ENCODE results near the gene SMIM24.

Gene SMIM24

GRCh38 chr19:3443840-3444694 lies 36.3 kb downstream of the SMIM24 start:
- no peak overlapping the region for H3K4me3 ChIP-seq (replicated peaks; ENCODE audit: low read depth, low read length)
- peak; percentile 50 for DNase-seq (ENCODE audit: low read depth)
- TF ChIP-seq, protein P1, sequence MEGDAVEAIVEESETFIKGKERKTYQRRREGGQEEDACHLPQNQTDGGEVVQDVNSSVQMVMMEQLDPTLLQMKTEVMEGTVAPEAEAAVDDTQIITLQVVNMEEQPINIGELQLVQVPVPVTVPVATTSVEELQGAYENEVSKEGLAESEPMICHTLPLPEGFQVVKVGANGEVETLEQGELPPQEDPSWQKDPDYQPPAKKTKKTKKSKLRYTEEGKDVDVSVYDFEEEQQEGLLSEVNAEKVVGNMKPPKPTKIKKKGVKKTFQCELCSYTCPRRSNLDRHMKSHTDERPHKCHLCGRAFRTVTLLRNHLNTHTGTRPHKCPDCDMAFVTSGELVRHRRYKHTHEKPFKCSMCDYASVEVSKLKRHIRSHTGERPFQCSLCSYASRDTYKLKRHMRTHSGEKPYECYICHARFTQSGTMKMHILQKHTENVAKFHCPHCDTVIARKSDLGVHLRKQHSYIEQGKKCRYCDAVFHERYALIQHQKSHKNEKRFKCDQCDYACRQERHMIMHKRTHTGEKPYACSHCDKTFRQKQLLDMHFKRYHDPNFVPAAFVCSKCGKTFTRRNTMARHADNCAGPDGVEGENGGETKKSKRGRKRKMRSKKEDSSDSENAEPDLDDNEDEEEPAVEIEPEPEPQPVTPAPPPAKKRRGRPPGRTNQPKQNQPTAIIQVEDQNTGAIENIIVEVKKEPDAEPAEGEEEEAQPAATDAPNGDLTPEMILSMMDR (IDR thresholded peaks at IDR 0.05; ENCODE audit: low read length, missing control alignments): no peak

DNA sequence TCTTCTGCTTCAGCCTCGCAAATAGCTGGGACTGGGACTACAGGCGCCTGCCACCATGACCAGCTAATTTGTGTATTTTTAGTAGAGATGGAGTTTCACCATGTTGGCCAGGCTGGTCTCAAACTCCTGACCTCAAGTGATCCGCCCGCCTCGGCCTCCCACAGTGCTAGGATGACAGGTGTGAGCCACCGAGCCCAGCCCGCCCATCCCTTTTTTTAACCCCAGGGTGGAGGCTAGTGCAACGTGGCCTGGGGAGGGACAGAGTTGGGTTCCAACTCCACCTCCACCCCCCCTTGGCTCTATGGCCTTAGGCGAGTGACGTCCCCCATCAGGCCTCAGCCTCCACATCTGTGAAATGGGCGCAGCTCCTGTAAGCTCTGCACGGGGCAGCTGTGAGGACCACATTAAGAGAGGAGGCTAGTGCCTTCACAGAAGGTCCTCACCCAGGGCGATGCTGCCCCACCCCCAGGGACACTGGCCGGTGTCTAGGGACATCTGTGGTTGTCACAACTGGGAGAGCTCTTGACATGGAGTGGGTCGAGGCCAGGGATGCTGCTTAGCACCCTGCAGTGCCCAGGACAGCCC lies 37.7 kb downstream of the SMIM24 start:
- TF ChIP-seq, protein P1 (IDR thresholded peaks at IDR 0.05; ENCODE audit: low read length, missing control alignments): no peak
- H3K4me3 ChIP-seq (replicated peaks; ENCODE audit: low read depth, low read length): no peak overlapping the region
- no peak for DNase-seq (ENCODE audit: low read depth)

DNA sequence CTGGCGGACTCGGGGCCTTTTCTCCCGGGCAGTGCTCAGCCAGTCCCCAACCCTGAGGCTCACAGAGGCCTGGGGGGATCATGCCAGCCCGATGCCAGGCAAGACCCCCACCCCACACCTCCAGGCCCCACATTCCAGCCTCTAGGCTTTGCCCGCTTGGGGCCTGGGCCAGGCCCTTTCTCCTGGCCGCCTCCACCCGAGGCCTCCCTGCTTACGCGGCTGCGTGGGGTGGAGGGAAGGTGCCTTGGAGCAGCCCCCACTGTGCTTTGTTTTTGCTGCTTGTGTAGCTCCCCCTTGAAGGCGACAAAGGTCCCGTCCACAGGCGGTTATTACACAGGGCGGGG lies 38.4 kb downstream of the SMIM24 start:
- H3K4me3 ChIP-seq (replicated peaks; ENCODE audit: low read depth, low read length): no peak overlapping the region
- DNase-seq (ENCODE audit: low read depth): no peak
- TF ChIP-seq, protein P1 (IDR thresholded peaks at IDR 0.05; ENCODE audit: low read length, missing control alignments): no peak

GRCh38 chr19:3441089-3441985 lies 39.0 kb downstream of the SMIM24 start:
- TF ChIP-seq, protein P1 (IDR thresholded peaks at IDR 0.05; ENCODE audit: low read length, missing control alignments): no peak
- H3K4me3 ChIP-seq (replicated peaks; ENCODE audit: low read depth, low read length): no peak overlapping the region
- no peak for DNase-seq (ENCODE audit: low read depth)

GRCh38 chr19:3440082-3440481 lies 40.2 kb downstream of the SMIM24 start:
- peak; percentile 30 for DNase-seq (ENCODE audit: low read depth)
- H3K4me3 ChIP-seq (replicated peaks; ENCODE audit: low read depth, low read length): no peak overlapping the region
- TF ChIP-seq, protein P1 (IDR thresholded peaks at IDR 0.05; ENCODE audit: low read length, missing control alignments): peak; percentile 42

DNA sequence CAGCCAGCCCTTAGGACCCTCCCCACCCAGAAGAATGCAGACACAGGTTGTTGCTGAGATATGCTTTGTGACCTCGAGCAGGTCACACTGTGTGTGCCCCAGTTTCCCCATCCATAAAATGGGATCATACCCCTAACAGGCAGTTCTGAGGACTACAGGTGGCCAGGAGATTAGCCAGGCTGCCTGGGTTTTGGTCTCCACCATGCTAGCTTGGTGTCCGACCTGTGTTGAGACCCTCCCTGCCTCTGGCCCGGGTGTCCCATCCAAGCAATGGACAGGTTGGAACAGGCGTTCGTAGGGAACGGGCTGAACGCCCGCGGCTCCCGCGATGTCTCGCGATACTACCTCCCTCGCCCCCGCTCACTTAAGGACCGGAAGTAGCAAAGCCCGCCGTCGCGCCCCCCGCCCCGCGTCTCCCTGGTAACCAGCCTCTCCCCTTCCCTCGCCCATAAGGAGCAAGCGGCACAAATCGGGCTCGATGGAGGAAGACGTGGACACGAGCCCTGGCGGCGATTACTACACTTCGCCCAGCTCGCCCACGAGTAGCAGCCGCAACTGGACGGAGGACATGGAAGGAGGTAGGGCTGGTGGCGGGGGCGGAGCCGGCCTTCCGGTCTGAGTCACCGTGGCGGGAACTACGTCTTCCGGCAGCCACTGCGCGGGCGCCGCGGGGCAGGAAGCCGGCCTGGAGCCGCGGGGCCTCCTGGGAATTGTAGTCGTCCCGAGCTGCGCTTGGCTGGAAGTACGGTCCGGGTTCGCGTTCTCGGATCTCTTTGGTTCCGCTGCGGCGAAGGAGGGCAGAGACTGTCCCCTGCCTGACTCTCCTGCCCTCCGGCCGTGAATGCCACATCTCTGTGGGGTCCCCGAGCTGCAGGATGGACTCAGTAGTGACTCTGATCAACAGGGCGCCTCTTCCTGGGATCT lies 45.4 kb downstream of the SMIM24 start:
- TF ChIP-seq, protein P1 (IDR thresholded peaks at IDR 0.05; ENCODE audit: low read length, missing control alignments): no peak
- peak overlapping the region; percentile 47 for H3K4me3 ChIP-seq (replicated peaks; ENCODE audit: low read depth, low read length)
- DNase-seq (ENCODE audit: low read depth): peak; percentile 97

All from fibroblast of pulmonary artery (primary cell).